IMR-90 (cell line): ENCODE data around the gene RANBP3. TPM values are rescaled to one million over a fixed set of nuclear protein-coding genes. Genes with fewer than 3 reads are reported as not detected.

Experiments
- ATAC-seq: fragments of 200-7000 bp; cut with Tn5 transposase; 2 replicates; pipeline ENCODE4 v1.9.1; 2020; ENCODE audit warnings: low read depth, mild to moderate bottlenecking, moderate library complexity
- BruUV-seq: library from RNA; stranded (reverse); fragments of 400-500 nt; replicated peaks from 2 replicates; lab custom pipeline; 2021; lab: Mats Ljungman, UMichigan
- CTCF ChIA-PET: fragments of 300-600 bp; formaldehyde crosslinking; extraction: SDS; loops from one replicate; lab custom pipeline; 2021; ENCODE audit warnings: antibody characterized with exemption; lab: Yijun Ruan, JAX
- POLR2A ChIA-PET: fragments of 300-600 bp; sonication (Branson Sonifier 250); formaldehyde crosslinking; loops from one replicate; lab custom pipeline; 2022; ENCODE audit warnings: antibody characterized with exemption; ENCODE audit not compliant: unreplicated experiment; lab: Charles Lee
- DNase-seq: peaks from one replicate; pipeline ENCODE4 v3.0.0; 2013
- H2AFZ ChIP-seq: replicated peaks from 2 replicates; pipeline ENCODE3; 2013; ENCODE audit warnings: low read length, mild to moderate bottlenecking; ENCODE audit not compliant: poor library complexity
- H2AK5ac ChIP-seq: 2 replicates; pipeline ENCODE4 v1.6.1; 2013; ENCODE audit warnings: low read depth, low read length, inconsistent platforms
- H2AK9ac ChIP-seq: replicated peaks from 2 replicates; pipeline ENCODE3; 2013; ENCODE audit warnings: mild to moderate bottlenecking, low read depth, low read length, moderate library complexity; ENCODE audit not compliant: poor library complexity
- H2BK120ac ChIP-seq: 2 replicates; pipeline ENCODE4 v1.6.1; 2013; ENCODE audit warnings: low read depth, low read length, inconsistent platforms
- H2BK15ac ChIP-seq: 3 replicates; pipeline ENCODE4 v1.6.1; 2013; ENCODE audit warnings: low read depth, low read length, inconsistent platforms
- H2BK20ac ChIP-seq: 2 replicates; pipeline ENCODE4 v1.6.1; 2013; ENCODE audit warnings: low read depth, mild to moderate bottlenecking, inconsistent platforms, low read length, moderate library complexity
- H2BK5ac ChIP-seq: 2 replicates; pipeline ENCODE4 v1.6.1; 2013; ENCODE audit warnings: mild to moderate bottlenecking, low read depth, low read length, inconsistent platforms; ENCODE audit not compliant: poor library complexity, severe bottlenecking
- H3K14ac ChIP-seq: replicated peaks from 2 replicates; pipeline ENCODE4 v1.6.1; 2013; ENCODE audit warnings: low read depth, low read length, inconsistent platforms
- H3K18ac ChIP-seq: 2 replicates; pipeline ENCODE4 v1.6.1; 2013; ENCODE audit warnings: low read depth, low read length, control low read depth
- H3K23ac ChIP-seq: 2 replicates; pipeline ENCODE4 v1.6.1; 2013; ENCODE audit warnings: low read depth, low read length, inconsistent platforms
- H3K27ac ChIP-seq: 2 replicates; pipeline ENCODE4 v1.5.1; 2013; ENCODE audit warnings: mild to moderate bottlenecking, control low read depth, low read length; ENCODE audit not compliant: insufficient read depth
- H3K27me3 ChIP-seq: 2 replicates; pipeline ENCODE4 v1.6.1; 2013; ENCODE audit warnings: low read length; ENCODE audit not compliant: control insufficient read depth, insufficient read depth
- H3K36me3 ChIP-seq: 2 replicates; pipeline ENCODE4 v1.6.1; 2013; ENCODE audit warnings: low read length, mixed read lengths; ENCODE audit not compliant: control insufficient read depth, insufficient read depth
- H3K4ac ChIP-seq: 2 replicates; pipeline ENCODE4 v1.6.1; 2013; ENCODE audit warnings: low read depth, low read length, inconsistent platforms
- H3K4me1 ChIP-seq: 2 replicates; pipeline ENCODE4 v1.6.1; 2013; ENCODE audit warnings: low read length, mixed read lengths; ENCODE audit not compliant: control insufficient read depth, insufficient read depth
- H3K4me2 ChIP-seq: 2 replicates; pipeline ENCODE4 v1.6.1; 2013; ENCODE audit warnings: low read depth, mild to moderate bottlenecking, control low read depth, low read length, moderate library complexity
- H3K4me3 ChIP-seq: 2 replicates; pipeline ENCODE4 v1.5.1; 2013; ENCODE audit warnings: low read depth, mild to moderate bottlenecking, control low read depth, low read length, moderate library complexity; ENCODE audit not compliant: insufficient read depth
- H3K56ac ChIP-seq: 2 replicates; pipeline ENCODE4 v1.6.1; 2013; ENCODE audit warnings: low read length, inconsistent platforms; ENCODE audit not compliant: insufficient read depth; ENCODE audit errors: extremely low read depth
- H3K79me1 ChIP-seq, 2 experiments: 2 replicates each; pipeline ENCODE4 v1.6.1; 2013; ENCODE audit warnings: low read length in 2 of 2, inconsistent platforms in 1 of 2, low read depth in 1 of 2
- H3K9ac ChIP-seq: 2 replicates; pipeline ENCODE4 v1.6.1; 2013; ENCODE audit warnings: low read depth, low read length, control low read depth
- H3K9me1 ChIP-seq: 2 replicates; pipeline ENCODE4 v1.6.1; 2013; ENCODE audit warnings: low read length, inconsistent platforms; ENCODE audit not compliant: insufficient read depth
- H3K9me3 ChIP-seq: 2 replicates; pipeline ENCODE4 v1.6.1; 2013; ENCODE audit warnings: low read length; ENCODE audit not compliant: control insufficient read depth, insufficient read depth
- H4K20me1 ChIP-seq: 2 replicates; pipeline ENCODE4 v1.6.1; 2013; ENCODE audit warnings: low read length, inconsistent platforms; ENCODE audit not compliant: insufficient read depth
- H4K5ac ChIP-seq: 2 replicates; pipeline ENCODE4 v1.6.1; 2013; ENCODE audit warnings: mild to moderate bottlenecking, low read depth, low read length, control low read depth
- H4K8ac ChIP-seq, 2 experiments: 2 replicates each; pipeline ENCODE4 v1.6.1; 2013; ENCODE audit warnings: low read depth in 2 of 2, low read length in 2 of 2, control low read depth in 1 of 2, inconsistent platforms in 1 of 2
- H4K91ac ChIP-seq: 2 replicates; pipeline ENCODE4 v1.6.1; 2013; ENCODE audit warnings: low read depth, low read length, inconsistent platforms; ENCODE audit not compliant: insufficient read depth
- BHLHE40 ChIP-seq: fragments of 150-350 bp; IDR thresholded peaks from 2 replicates; pipeline ENCODE4 v1.6.1; 2016; ENCODE audit warnings: mild to moderate bottlenecking, low read depth, low read length
- CEBPB ChIP-seq: IDR thresholded peaks from 2 replicates; pipeline ENCODE4 v1.6.1; 2012; ENCODE audit warnings: low read depth, low read length, improper control_type of control experiment
- ELK1 ChIP-seq: fragments of 150-350 bp; IDR thresholded peaks from 2 replicates; pipeline ENCODE4 v1.6.1; 2016; ENCODE audit warnings: low read depth, mild to moderate bottlenecking, low read length, moderate library complexity, borderline replicate concordance
- MAZ ChIP-seq: IDR thresholded peaks from 2 replicates; pipeline ENCODE4 v1.6.1; 2012; ENCODE audit warnings: low read depth, mild to moderate bottlenecking, low read length, improper control_type of control experiment, moderate library complexity, borderline replicate concordance
- MXI1 ChIP-seq: IDR thresholded peaks from 2 replicates; pipeline ENCODE4 v1.6.1; 2012; ENCODE audit warnings: low read depth, mild to moderate bottlenecking, low read length, moderate library complexity, borderline replicate concordance
- NFE2L2 ChIP-seq: fragments of 150-350 bp; IDR thresholded peaks from 2 replicates; pipeline ENCODE4 v1.6.1; 2016; ENCODE audit warnings: low read depth, mild to moderate bottlenecking, low read length
- RCOR1 ChIP-seq: IDR thresholded peaks from 2 replicates; pipeline ENCODE4 v1.6.1; 2012; ENCODE audit warnings: mild to moderate bottlenecking, low read length, improper control_type of control experiment; ENCODE audit not compliant: insufficient replicate concordance
- RFX5 ChIP-seq: IDR thresholded peaks from 2 replicates; pipeline ENCODE4 v1.8.0; 2012; ENCODE audit warnings: low read depth, mild to moderate bottlenecking, low read length, moderate library complexity
- WGBS, 2 experiments: methylation state at CpG; one replicate each; pipeline versions ENCODE4 v1.1.5 to v1.1.7; 2013; ENCODE audit warnings: missing lambda C conversion rate in 2 of 2; ENCODE audit not compliant: insufficient read length in 1 of 2; ENCODE audit errors: extremely low coverage in 2 of 2; 5-methylcytosine and 5-hydroxymethylcytosine counted together
- dilution Hi-C: fragments of 300-500 bp; cut with HindIII; formaldehyde crosslinking; loops from one replicate; pipeline ENCODE4 v1.14.3; 2018; ENCODE audit warnings: low sequenced_read_pairs; ENCODE audit not compliant: unreplicated experiment
- in situ Hi-C: fragments of 300-500 bp; cut with MboI; formaldehyde crosslinking; loops from 3 replicates; pipeline ENCODE4 v1.14.3; 2019; ENCODE audit warnings: low sequenced_read_pairs, inconsistent platforms, mixed read lengths
- intact Hi-C: fragments of 100-400 bp; cut with micrococcal nuclease; formaldehyde crosslinking; loops from 2 replicates; pipeline ENCODE4 v1.10.0; 2022
- polyA plus RNA-seq, 3 experiments: library from polyadenylated mRNA; depleted of rRNA; stranded (reverse); fragments of >200 nt; gene quantifications; 2 replicates each; pipeline ENCODE4 v1.2.3, GENCODE V29; 2012; ENCODE audit warnings: low replicate concordance in 1 of 3
- total RNA-seq: library from RNA; depleted of rRNA; stranded (reverse); fragments of >200 nt; gene quantifications from 2 replicates; pipeline ENCODE4 v1.2.3, GENCODE V29; 2012

Gene RANBP3
- total and polyA plus RNA-seq, 2 of the 4 experiments (the other 2 are of a cell fraction): 42.5 to 111 TPM

- H4K20me1 ChIP-seq: peaks cover 20% of the 10 kb centered on the region
- no peak overlapping the region for H2AK9ac ChIP-seq
- H3K4me2 ChIP-seq: no peak overlapping the region
- H3K4me1 ChIP-seq: peaks cover 19% of the 10 kb centered on the region
- no peak overlapping the region for H3K18ac ChIP-seq
- no peak overlapping the region for H3K9ac ChIP-seq
- H3K56ac ChIP-seq: no peak overlapping the region
- H2BK5ac ChIP-seq: no peak overlapping the region
- H3K4ac ChIP-seq: no peak overlapping the region
- 0 out of 2 replicates have a peak, but pooled peaks cover 3% of the 10 kb centered on the region for H3K9me1 ChIP-seq
- in situ Hi-C loops (loop anchor here (5.0 kb wide), 1 partner anchor 91 kb away; no protein-coding TSS in a partner anchor), dilution Hi-C loops (no loop called here), intact Hi-C loops (loop anchor here (2.0 to 5.0 kb wide), 2 partner anchors 66 to 129 kb away; no protein-coding TSS in a partner anchor)
- H3K27me3 ChIP-seq: no peaks in the 10 kb centered on the region
- H3K23ac ChIP-seq: no peak overlapping the region
- ATAC-seq: no peak
- ChIA-PET CTCF (interaction anchor here (0.6 to 4.6 kb wide), 4 partner anchors 63 to 114 kb away, joined by 3 to 37 read pairs (median 3); partner anchors contain the start of gene NRTN), POLR2A (interaction anchor here (0.6 kb wide), 1 partner anchor 87 kb away, joined by 6 read pairs; no protein-coding TSS in a partner anchor)
- H2BK120ac ChIP-seq: no peak overlapping the region
- peaks cover 20% of the 10 kb centered on the region; the same call in 1 of the 2 replicates for H3K36me3 ChIP-seq
- H3K4me3 ChIP-seq: no peak overlapping the region
- H4K91ac ChIP-seq: no peak overlapping the region
- H3K79me1 ChIP-seq: peaks cover 6 to 8% of the 10 kb centered on the region in 2 experiments; a peak in 3 of 4 replicates
- BruUV-seq: no TSS peak
- H2BK20ac ChIP-seq: no peak overlapping the region
- H2BK15ac ChIP-seq: no peak overlapping the region
- H3K27ac ChIP-seq: no peak overlapping the region
- no peak overlapping the region for H2AFZ ChIP-seq
- TF ChIP-seq ELK1 (no peak), CEBPB (no peak), RFX5 (no peak), NFE2L2 (no peak), RCOR1 (no peak), BHLHE40 (no peak), MAZ (no peak), MXI1 (no peak)
- no peaks in the 10 kb centered on the region for H3K9me3 ChIP-seq
- 80% methylated on average over 3 of the region's 13 CpGs; no CpG with 5 or more reads in 1 of the 2 experiments for WGBS, 2 experiments
- H2AK5ac ChIP-seq: no peak overlapping the region
- H3K14ac ChIP-seq: no peak overlapping the region
- no peak overlapping the region for H4K8ac ChIP-seq
- H4K5ac ChIP-seq: no peak overlapping the region
- DNase-seq: no peak
These were observed 84.5 kb downstream of the RANBP3 start for GRCh38 chr19:5893296-5893903.
